PC-3 (cell line): Measurements from ENCODE around the gene IRAK1. TPM values are rescaled to one million over a fixed set of nuclear protein-coding genes. Genes with fewer than 3 reads are reported as not detected.
A peak's percentile ranks its signal among the peaks of the same experiment; 100 is the strongest.

Experiments
- ATAC-seq: fragments of 200-7000 bp; cut with Tn5 transposase; 2 replicates; pipeline ENCODE4 v1.9.1; 2020; ENCODE audit warnings: mild to moderate bottlenecking, moderate library complexity
- BruUV-seq: library from RNA; stranded (reverse); fragments of 400-500 nt; replicated peaks from 2 replicates; lab custom pipeline; 2021; lab: Mats Ljungman, UMichigan
- CTCF ChIA-PET: fragments of 300-600 bp; sonication (Branson Sonifier 250); formaldehyde crosslinking; loops from one replicate; lab custom pipeline; 2022; ENCODE audit warnings: antibody characterized with exemption; lab: Charles Lee
- POLR2A ChIA-PET: fragments of 300-600 bp; sonication (Branson Sonifier 250); formaldehyde crosslinking; loops from one replicate; lab custom pipeline; 2022; ENCODE audit warnings: antibody characterized with exemption; ENCODE audit not compliant: unreplicated experiment; lab: Charles Lee
- DNase-seq: peaks from one replicate; pipeline ENCODE4 v3.0.0-alpha.2; 2015
- H2AFZ ChIP-seq: fragments of 300-600 bp; sonication (generic); 2 replicates; pipeline ENCODE4 v1.6.0; 2016; ENCODE audit warnings: antibody characterized with exemption, low read length
- H3F3A ChIP-seq: fragments of 300-600 bp; sonication (generic); one replicate; pipeline ENCODE4 v1.6.0; 2017; ENCODE audit warnings: antibody characterized with exemption, low read length, control low read depth, mild to moderate bottlenecking; ENCODE audit not compliant: unreplicated experiment
- H3K27ac ChIP-seq: fragments of 300-600 bp; sonication (generic); 2 replicates; pipeline ENCODE4 v1.5.1; 2016; ENCODE audit warnings: mild to moderate bottlenecking, low read length
- H3K27me3 ChIP-seq: fragments of 300-600 bp; sonication (generic); 2 replicates; pipeline ENCODE4 v1.6.1; 2016; ENCODE audit warnings: low read length, mixed read lengths
- H3K36me3 ChIP-seq: fragments of 300-600 bp; sonication (generic); 2 replicates; pipeline ENCODE4 v1.6.1; 2016; ENCODE audit warnings: low read depth, mixed run types, low read length, mixed read lengths
- H3K4me1 ChIP-seq: fragments of 300-600 bp; sonication (generic); 2 replicates; pipeline ENCODE4 v1.5.1; 2016; ENCODE audit warnings: low read length; ENCODE audit not compliant: insufficient read depth
- H3K4me2 ChIP-seq: fragments of 300-600 bp; sonication (generic); 2 replicates; pipeline ENCODE4 v1.6.0; 2016; ENCODE audit warnings: low read length
- H3K4me3 ChIP-seq: fragments of 300-600 bp; sonication (generic); 2 replicates; pipeline ENCODE4 v1.5.1; 2016; ENCODE audit warnings: mild to moderate bottlenecking, low read length, mixed read lengths
- H3K79me2 ChIP-seq: fragments of 300-600 bp; sonication (generic); 2 replicates; pipeline ENCODE4 v1.6.1; 2017; ENCODE audit warnings: low read length, mixed read lengths
- H3K9ac ChIP-seq: fragments of 300-600 bp; sonication (generic); 2 replicates; pipeline ENCODE4 v1.6.0; 2016; ENCODE audit warnings: mild to moderate bottlenecking, low read length
- H3K9me2 ChIP-seq: fragments of 300-600 bp; sonication (generic); replicated peaks from 2 replicates; pipeline ENCODE4 v1.6.1; 2016; ENCODE audit warnings: mixed run types, low read length, mixed read lengths
- H3K9me3 ChIP-seq: fragments of 300-600 bp; sonication (generic); 2 replicates; pipeline ENCODE4 v1.6.1; 2016; ENCODE audit warnings: low read length, mixed read lengths
- H4K20me1 ChIP-seq: fragments of 300-600 bp; sonication (generic); 2 replicates; pipeline ENCODE4 v1.6.1; 2016; ENCODE audit warnings: low read length, mixed read lengths
- CTCF ChIP-seq: fragments of 300-600 bp; sonication (generic); conservative IDR thresholded peaks from 2 replicates; pipeline ENCODE4 v1.5.1; 2017; ENCODE audit warnings: antibody characterized with exemption, low read depth, mild to moderate bottlenecking, low read length
- EZH2 ChIP-seq: fragments of 300-600 bp; sonication (generic); IDR thresholded peaks from one replicate; pipeline ENCODE4 v1.6.1; 2017; ENCODE audit warnings: antibody characterized with exemption, mild to moderate bottlenecking, low read length; ENCODE audit not compliant: unreplicated experiment
- EZH2phosphoT487 ChIP-seq: fragments of 300-600 bp; sonication (generic); IDR thresholded peaks from 2 replicates; pipeline ENCODE4 v1.6.1; 2018; ENCODE audit warnings: mild to moderate bottlenecking, antibody characterized with exemption, low read length, borderline replicate concordance
- intact Hi-C: fragments of 100-400 bp; cut with micrococcal nuclease; formaldehyde crosslinking; loops from 2 replicates; pipeline ENCODE4 v1.9.0; 2023
- total RNA-seq: library from RNA; depleted of rRNA; stranded (reverse); fragments of >200 nt; gene quantifications from 2 replicates; pipeline ENCODE4 v1.2.3, GENCODE V29; 2014

IRAK1 gene
- total RNA-seq, 1 experiment from 2014 or later = 366 TPM

- no peak overlapping the region for H2AFZ ChIP-seq
- no peak overlapping the region for H3K9ac ChIP-seq
- H3K9me2 ChIP-seq = no peaks in the 10 kb centered on the region
- H3K4me1 ChIP-seq = no peaks in the 10 kb centered on the region
- no peaks in the 10 kb centered on the region for H3F3A ChIP-seq
- TF ChIP-seq EZH2 (no peak), EZH2phosphoT487 (no peak), CTCF (no peak)
- ChIA-PET CTCF (no interaction called here), POLR2A (no interaction called here)
- H3K27ac ChIP-seq = no peak overlapping the region
- DNase-seq = no peak
- H3K4me2 ChIP-seq = no peak overlapping the region
- peaks cover 12% of the 10 kb centered on the region for H3K79me2 ChIP-seq
- H3K4me3 ChIP-seq = no peak overlapping the region
- no peaks in the 10 kb centered on the region for H3K27me3 ChIP-seq
- H3K9me3 ChIP-seq = no peaks in the 10 kb centered on the region
- no peak for ATAC-seq
- no TSS peak for BruUV-seq
- intact Hi-C loops = no loop called here
- peaks cover 34% of the 10 kb centered on the region for H3K36me3 ChIP-seq
- 0 out of 2 replicates have a peak, but pooled peaks cover 3% of the 10 kb centered on the region for H4K20me1 ChIP-seq
These were observed 8.0 kb downstream of the IRAK1 start for GRCh38 chrX:154011376-154012335.

GRCh38 chrX:154010330-154011087 is 9.2 kb downstream of the IRAK1 start:
- Histone ChIP-seq H4K20me1 (0 out of 2 replicates have a peak, but pooled peaks cover 3% of the 10 kb centered on the region), H3F3A (no peaks in the 10 kb centered on the region), H3K36me3 (peaks cover 23% of the 10 kb centered on the region), H3K79me2 (0 out of 2 replicates have a peak, but pooled peaks cover under 1% of the 10 kb centered on the region), H3K27me3 (no peaks in the 10 kb centered on the region), H3K9ac (no peak overlapping the region), H3K27ac (no peak overlapping the region), H2AFZ (no peak overlapping the region), H3K4me3 (no peak overlapping the region), H3K9me3 (no peaks in the 10 kb centered on the region), H3K9me2 (no peaks in the 10 kb centered on the region), H3K4me2 (no peak overlapping the region), H3K4me1 (no peaks in the 10 kb centered on the region)
- CTCF ChIA-PET = no interaction called here
- TSS peak; percentile 70 for BruUV-seq
- intact Hi-C loops = no loop called here
- POLR2A ChIA-PET = no interaction called here
- ATAC-seq (no peak), DNase-seq (no peak)
- TF ChIP-seq EZH2phosphoT487 = no peak

- no peaks in the 10 kb centered on the region for H3F3A ChIP-seq
- H3K4me2 ChIP-seq = no peak overlapping the region
- H3K79me2 ChIP-seq = no peaks in the 10 kb centered on the region
- no TSS peak for BruUV-seq
- H3K36me3 ChIP-seq = peaks cover 22% of the 10 kb centered on the region
- H4K20me1 ChIP-seq = 0 out of 2 replicates have a peak, but pooled peaks cover 3% of the 10 kb centered on the region
- H3K27ac ChIP-seq = no peak overlapping the region
- no peak for TF ChIP-seq EZH2
- TF ChIP-seq CTCF = no peak
- no peak for TF ChIP-seq EZH2phosphoT487
- H3K4me1 ChIP-seq = no peaks in the 10 kb centered on the region
- H3K9ac ChIP-seq = no peak overlapping the region
- intact Hi-C loops = no loop called here
- H2AFZ ChIP-seq = no peak overlapping the region
- no peak overlapping the region for H3K4me3 ChIP-seq
- ChIA-PET CTCF (no interaction called here), POLR2A (no interaction called here)
- H3K9me3 ChIP-seq = no peaks in the 10 kb centered on the region
- ATAC-seq (no peak), DNase-seq (no peak)
- H3K9me2 ChIP-seq = no peaks in the 10 kb centered on the region
- no peaks in the 10 kb centered on the region for H3K27me3 ChIP-seq
These were observed 11.2 kb downstream of the IRAK1 start for GRCh38 chrX:154008521-154008920.
